Stimulated activated naive CD4-positive, alpha-beta T cell treated with Interleukin-2 at 50 U/mL for 16 hours (primary cell): ENCODE measurements around the gene PKNOX2.

Experiments
- DNase-seq: peaks from one replicate; lab custom pipeline; 2025; lab: John Stamatoyannopoulos, UW

Gene PKNOX2

GRCh38 chr11:125341676-125342075 is 177.1 kb downstream of the PKNOX2 start:
- DNase-seq, result no peak

GRCh38 chr11:125342281-125342930 is 177.9 kb downstream of the PKNOX2 start:
- DNase-seq, result no peak

GRCh38 chr11:125343086-125343717 is 178.7 kb downstream of the PKNOX2 start:
- DNase-seq, result no peak

DNA sequence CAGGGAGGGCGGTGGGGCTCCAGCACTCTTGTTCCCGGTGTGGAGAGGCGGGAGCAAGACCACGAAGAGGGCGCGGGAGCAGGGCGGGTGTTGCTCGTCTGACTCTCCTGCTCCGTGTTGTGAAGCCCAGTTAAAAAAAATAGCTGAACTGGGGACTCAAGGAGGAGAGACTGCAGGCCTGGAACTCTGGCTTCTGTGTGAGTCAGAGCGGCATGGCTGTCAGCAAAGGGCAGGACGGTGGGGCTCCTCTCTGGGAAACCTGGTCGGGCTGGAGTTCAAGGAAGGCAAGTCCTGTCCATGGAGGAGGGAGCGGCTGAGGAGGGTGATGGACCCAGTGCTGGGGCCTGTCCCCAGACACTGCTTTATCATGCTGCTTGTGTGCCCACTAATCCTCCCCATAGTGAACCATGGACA is 179.2 kb downstream of the PKNOX2 start:
- DNase-seq, result no peak

GRCh38 chr11:125344846-125345420 is 180.4 kb downstream of the PKNOX2 start:
- no peak for DNase-seq

DNA sequence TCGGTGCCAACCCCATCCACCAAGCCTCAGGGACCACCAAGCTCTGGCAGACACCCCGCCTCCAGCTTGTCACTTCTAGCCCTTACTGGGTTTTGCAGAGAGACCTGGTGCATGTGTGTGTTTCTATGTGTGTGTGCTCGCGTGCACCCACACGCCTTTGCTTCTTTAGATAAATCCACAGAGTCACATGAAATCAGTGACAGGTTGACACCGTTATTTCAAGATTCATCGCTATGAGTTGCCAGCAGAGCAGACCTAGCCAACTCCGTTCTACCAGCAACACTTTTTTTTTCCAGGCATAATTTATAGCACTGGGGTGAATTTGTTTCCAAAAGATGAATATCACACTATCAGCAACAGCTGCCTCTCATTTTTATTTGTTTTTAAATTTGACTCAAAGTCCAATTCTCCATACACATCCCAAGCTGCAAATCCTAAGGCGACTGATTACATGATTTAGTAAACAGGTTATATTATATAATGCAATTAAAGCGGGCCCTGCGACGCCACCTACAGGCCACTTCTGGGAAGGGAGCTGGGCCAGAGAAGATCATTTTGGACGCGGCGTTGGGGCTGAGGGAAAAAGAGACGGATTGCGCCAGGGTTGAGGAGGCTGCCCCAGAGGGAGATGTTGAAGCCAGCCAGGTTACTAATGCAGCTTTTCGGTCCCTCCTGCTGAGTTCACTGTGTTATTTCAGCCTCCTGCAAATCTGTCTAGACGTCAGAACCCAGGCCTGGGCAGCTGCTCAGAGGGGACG is 181.0 kb downstream of the PKNOX2 start:
- no peak for DNase-seq

DNA sequence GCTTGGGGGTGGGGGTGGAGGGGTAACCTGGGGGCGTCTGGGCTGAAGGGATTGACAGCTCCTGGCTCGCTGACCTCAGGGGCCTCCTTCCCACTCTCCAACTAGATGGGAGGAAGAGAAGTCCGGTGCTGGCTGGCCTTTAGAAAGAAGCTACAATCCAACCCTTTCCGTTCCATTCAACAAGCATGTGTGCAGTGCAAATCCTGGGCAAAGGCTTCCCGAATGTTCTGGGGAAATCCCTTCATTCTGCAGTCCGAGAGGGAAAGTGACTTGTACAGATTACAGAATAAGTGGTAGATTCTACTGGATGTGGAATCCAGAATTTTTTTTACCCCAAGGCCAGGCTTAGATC is 181.6 kb downstream of the PKNOX2 start:
- DNase-seq, result no peak

DNA sequence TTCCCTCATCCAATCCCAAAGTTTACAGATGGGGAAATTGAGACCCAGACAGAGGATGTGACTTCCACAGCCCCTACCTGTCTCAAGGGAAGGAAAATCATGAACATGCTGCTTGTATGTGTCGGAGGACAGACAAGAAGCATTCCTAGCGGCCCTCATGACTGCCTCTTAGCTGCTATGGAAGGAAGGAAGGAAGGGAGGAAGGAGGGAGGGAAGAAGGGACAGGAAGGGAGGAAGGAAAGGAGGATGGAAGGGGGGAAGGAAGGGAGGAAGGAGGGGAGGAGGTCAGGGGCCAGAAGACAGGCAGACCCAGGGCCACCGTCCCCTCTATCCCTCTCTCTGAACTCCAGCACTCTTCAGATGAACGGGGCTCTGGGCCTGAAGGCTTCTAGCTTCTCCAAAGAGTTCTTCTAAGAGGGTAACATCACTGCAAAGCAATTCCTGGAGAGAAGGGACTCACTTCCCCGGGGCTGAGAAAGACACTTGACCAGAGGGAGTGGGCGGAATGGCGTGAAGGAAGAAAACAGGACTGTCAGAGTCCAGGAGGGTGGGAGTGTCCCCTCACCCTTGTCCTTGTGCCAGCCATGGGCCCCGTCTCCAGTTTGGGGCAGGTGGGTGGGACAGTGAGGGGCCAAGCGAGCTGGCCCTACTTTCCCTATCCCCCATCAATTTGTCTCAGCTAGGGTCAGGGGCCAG is 182.2 kb downstream of the PKNOX2 start:
- no peak for DNase-seq

DNA sequence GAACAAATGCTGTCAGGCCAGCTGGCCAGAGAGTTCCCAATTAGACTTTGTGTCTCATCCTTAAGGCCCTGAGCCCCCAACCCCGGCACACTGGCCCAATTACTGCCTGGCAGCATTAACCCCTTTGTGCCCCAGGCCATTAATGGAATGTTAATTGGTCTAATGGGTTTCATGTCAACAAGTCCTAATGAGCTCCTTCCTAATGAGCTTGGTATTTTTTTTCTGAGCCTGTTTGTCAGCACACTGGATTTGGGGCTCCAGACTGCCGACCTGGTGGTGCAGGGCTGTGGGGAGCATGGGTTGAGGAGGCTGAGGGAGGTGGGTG is 182.7 kb downstream of the PKNOX2 start:
- no peak for DNase-seq

DNA sequence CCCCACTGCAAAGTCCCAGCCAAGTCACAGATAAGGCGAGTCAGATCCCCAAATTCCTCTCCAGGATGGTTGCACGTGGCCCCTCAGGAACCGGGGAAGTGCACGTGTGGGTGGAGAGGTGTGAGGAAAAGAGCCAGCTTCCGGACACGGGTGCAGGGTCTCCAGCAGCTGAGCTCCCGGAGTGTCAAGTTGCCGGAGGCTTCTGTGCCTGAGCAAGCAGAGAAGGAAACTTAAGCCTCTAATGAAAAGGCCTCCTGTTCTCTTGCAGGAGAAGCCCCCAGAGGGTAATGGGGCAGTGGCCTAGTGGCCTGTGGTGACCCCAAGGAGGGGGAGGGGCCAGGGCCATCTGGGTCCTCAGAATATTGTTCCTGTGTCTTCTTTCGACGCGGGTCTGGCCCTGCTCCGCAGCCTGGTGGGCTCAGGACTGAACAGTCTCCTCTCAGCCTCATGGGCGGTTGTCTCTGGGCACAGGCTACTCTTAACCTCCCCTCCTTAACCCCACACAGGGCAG is 183.6 kb downstream of the PKNOX2 start:
- no peak for DNase-seq

- DNase-seq, result no peak
Observed at GRCh38 chr11:125348674-125349309, 184.2 kb downstream of the PKNOX2 start.

- no peak for DNase-seq
Observed at GRCh38 chr11:125350206-125351032, 185.9 kb downstream of the PKNOX2 start.

- DNase-seq, result no peak
Observed at GRCh38 chr11:125351033-125351867, 186.7 kb downstream of the PKNOX2 start.

DNA sequence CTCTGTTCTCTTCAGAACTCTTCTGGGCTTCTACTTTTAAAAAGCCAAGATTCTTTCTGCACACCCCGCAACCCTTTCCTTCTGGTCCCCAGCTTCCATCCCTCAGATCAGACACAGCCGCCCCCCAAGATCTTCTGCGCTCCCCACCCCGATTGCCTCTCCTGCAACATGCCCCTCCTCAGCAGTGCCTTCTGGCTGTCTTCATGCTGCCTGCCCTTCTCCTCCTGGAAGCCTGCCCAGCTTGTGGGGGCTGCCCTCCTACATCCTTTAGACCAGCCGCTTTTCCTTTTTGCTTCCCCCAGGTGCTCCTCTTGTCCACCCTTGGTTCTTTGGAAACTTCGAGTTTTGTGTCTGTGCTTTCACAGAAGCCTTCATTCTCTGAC is 187.3 kb downstream of the PKNOX2 start:
- DNase-seq, result no peak

DNA sequence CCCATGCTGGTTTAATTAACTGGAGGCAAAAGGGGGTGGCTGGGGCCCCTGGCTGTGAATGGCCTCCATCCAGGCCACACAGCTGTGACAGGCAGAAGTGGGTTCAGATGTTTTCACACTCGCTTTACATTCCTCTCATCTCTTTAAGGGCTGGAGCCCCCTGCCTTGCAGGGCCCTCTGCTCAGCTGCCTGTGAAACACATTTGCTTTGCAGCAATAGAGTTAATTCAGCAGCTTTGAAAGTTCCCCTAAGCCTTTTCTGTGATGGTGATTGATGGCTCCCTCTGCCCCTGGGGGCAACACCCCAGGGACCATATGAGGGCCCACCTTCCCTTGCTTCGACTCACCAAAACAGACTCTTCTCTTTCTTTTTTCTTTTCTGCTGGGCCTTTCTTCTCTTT is 192.2 kb downstream of the PKNOX2 start:
- no peak for DNase-seq

- DNase-seq, result no peak
Observed at GRCh38 chr11:125357551-125357950, 193.0 kb downstream of the PKNOX2 start.

GRCh38 chr11:125358254-125358840 is 193.8 kb downstream of the PKNOX2 start:
- DNase-seq, result no peak

- DNase-seq, result no peak
Observed at GRCh38 chr11:125359130-125359529, 194.6 kb downstream of the PKNOX2 start.

GRCh38 chr11:125360066-125360465 is 195.5 kb downstream of the PKNOX2 start:
- no peak for DNase-seq
